GM23338 (cell line): ENCODE data around the gene PCDHGB5. TPM values are rescaled to one million over a fixed set of nuclear protein-coding genes. Genes with fewer than 3 reads are reported as not detected.

Source experiments
- ATAC-seq: fragments of 200-7000 bp; cut with Tn5 transposase; 3 replicates; pipeline ENCODE4 v1.9.1; 2020
- DNase-seq: peaks from one replicate; pipeline ENCODE4 v3.0.0-alpha.2; 2015; ENCODE audit warnings: low spot score
- H2AFZ ChIP-seq: fragments of 200-600 bp; sonication (generic); 2 replicates; pipeline ENCODE4 v1.8.0; 2016; ENCODE audit warnings: antibody characterized with exemption, mild to moderate bottlenecking, moderate library complexity
- H3F3A ChIP-seq: fragments of 200-600 bp; sonication (generic); replicated peaks from 2 replicates; pipeline ENCODE4 v1.8.0; 2017; ENCODE audit warnings: antibody characterized with exemption, mixed run types, low read depth
- H3K27ac ChIP-seq: fragments of 200-600 bp; sonication (generic); 2 replicates; pipeline ENCODE4 v1.6.1; 2016; ENCODE audit warnings: low read depth
- H3K27me3 ChIP-seq: fragments of 200-600 bp; sonication (generic); 2 replicates; pipeline ENCODE4 v1.8.0; 2016; ENCODE audit warnings: mild to moderate bottlenecking, mixed run types, moderate library complexity; ENCODE audit not compliant: insufficient read depth
- H3K36me3 ChIP-seq: fragments of 200-600 bp; sonication (generic); 2 replicates; pipeline ENCODE4 v1.8.0; 2016; ENCODE audit warnings: mild to moderate bottlenecking; ENCODE audit not compliant: insufficient read depth
- H3K4me1 ChIP-seq: fragments of 200-600 bp; sonication (generic); 2 replicates; pipeline ENCODE4 v1.8.0; 2016; ENCODE audit warnings: mild to moderate bottlenecking, moderate library complexity; ENCODE audit not compliant: insufficient read depth
- H3K4me2 ChIP-seq: fragments of 200-600 bp; sonication (generic); 2 replicates; pipeline ENCODE4 v1.7.1; 2017; ENCODE audit warnings: mixed run types
- H3K4me3 ChIP-seq: fragments of 200-600 bp; sonication (generic); 2 replicates; pipeline ENCODE4 v1.6.1; 2016; ENCODE audit warnings: mixed run types
- H3K79me2 ChIP-seq: fragments of 200-600 bp; sonication (generic); replicated peaks from 2 replicates; pipeline ENCODE4 v1.8.0; 2017; ENCODE audit warnings: mild to moderate bottlenecking; ENCODE audit not compliant: insufficient read depth
- H3K9me2 ChIP-seq: fragments of 200-600 bp; sonication (generic); 2 replicates; pipeline ENCODE4 v1.8.0; 2017; ENCODE audit not compliant: insufficient read depth
- H4K20me1 ChIP-seq: fragments of 200-600 bp; sonication (generic); replicated peaks from 2 replicates; pipeline ENCODE4 v1.8.0; 2017; ENCODE audit warnings: mild to moderate bottlenecking; ENCODE audit not compliant: insufficient read depth
- H3K27ac Mint-ChIP-seq: 2 replicates; pipeline ENCODE4 v1.8.0; 2020; ENCODE audit warnings: inconsistent platforms, mild to moderate bottlenecking, moderate library complexity, mixed read lengths
- H3K27me3 Mint-ChIP-seq: 3 replicates; pipeline ENCODE4 v1.8.0; 2022; ENCODE audit warnings: low read depth, mild to moderate bottlenecking, moderate library complexity, mixed read lengths, inconsistent platforms; ENCODE audit not compliant: insufficient read depth, poor library complexity
- H3K36me3 Mint-ChIP-seq: 3 replicates; pipeline ENCODE4 v1.8.0; 2021; ENCODE audit warnings: low read depth, mild to moderate bottlenecking, inconsistent platforms, moderate library complexity, mixed read lengths
- H3K4me1 Mint-ChIP-seq: 3 replicates; pipeline ENCODE4 v1.8.0; 2020; ENCODE audit warnings: mild to moderate bottlenecking, inconsistent platforms, mixed read lengths
- H3K4me3 Mint-ChIP-seq: 3 replicates; pipeline ENCODE4 v1.8.0; 2021; ENCODE audit warnings: moderate library complexity, mild to moderate bottlenecking, inconsistent platforms, mixed read lengths
- H3K9me3 Mint-ChIP-seq: 3 replicates; pipeline ENCODE4 v1.8.0; 2020; ENCODE audit warnings: moderate library complexity, mild to moderate bottlenecking, inconsistent platforms, mixed read lengths
- EZH2 ChIP-seq: fragments of 200-600 bp; sonication (generic); IDR thresholded peaks from one replicate; pipeline ENCODE4 v1.8.0; 2017; ENCODE audit warnings: antibody characterized with exemption, mild to moderate bottlenecking, low read depth; ENCODE audit not compliant: unreplicated experiment
- EZH2phosphoT487 ChIP-seq: fragments of 200-600 bp; sonication (generic); IDR thresholded peaks from one replicate; pipeline ENCODE4 v1.8.1; 2018; ENCODE audit warnings: antibody characterized with exemption; ENCODE audit not compliant: unreplicated experiment
- JUNB ChIP-seq: IDR thresholded peaks from one replicate; pipeline ENCODE4 v1.6.1; 2016; ENCODE audit warnings: antibody characterized with exemption; ENCODE audit not compliant: unreplicated experiment
- NANOG ChIP-seq: IDR thresholded peaks from 2 replicates; pipeline ENCODE4 v1.6.1; 2016; ENCODE audit warnings: antibody characterized with exemption, borderline replicate concordance
- POLR2AphosphoS5 ChIP-seq: IDR thresholded peaks from 2 replicates; pipeline ENCODE4 v1.6.1; 2016; ENCODE audit warnings: antibody characterized with exemption, low read depth
- STAT1 ChIP-seq: IDR thresholded peaks from one replicate; pipeline ENCODE4 v1.6.1; 2016; ENCODE audit warnings: antibody characterized with exemption; ENCODE audit not compliant: unreplicated experiment
- ZNF114 ChIP-seq: fragments of 250-450 bp; sonication (Bioruptor Pico); IDR thresholded peaks from 2 replicates; pipeline ENCODE4 v1.5.0; 2020; ENCODE audit warnings: mild to moderate bottlenecking, moderate library complexity
- ZNF331 ChIP-seq: fragments of 250-450 bp; sonication (Bioruptor Pico); IDR thresholded peaks from 2 replicates; pipeline ENCODE4 v1.5.0; 2020; ENCODE audit warnings: low read depth, mild to moderate bottlenecking, moderate library complexity
- polyA plus RNA-seq: library from polyadenylated mRNA; unstranded; fragments of >200 nt; fragmentation: Nextera tagmentation; extraction: Ambion mirVana; gene quantifications from 2 replicates; pipeline ENCODE4 v1.2.1, GENCODE V29; 2016
- total RNA-seq: library from RNA; depleted of rRNA; stranded (reverse); fragments of >200 nt; shearing (Covaris generic); gene quantifications from 2 replicates; pipeline ENCODE4 v1.2.3, GENCODE V29; 2014
- TF ChIP-seq, protein P1 (sequence below): IDR thresholded peaks from 2 replicates; pipeline ENCODE4 v1.6.1; 2016; ENCODE audit warnings: antibody characterized with exemption
- TF ChIP-seq, protein P2 (sequence below): IDR thresholded peaks from one replicate; pipeline ENCODE4 v1.6.1; 2018; ENCODE audit warnings: antibody characterized with exemption; ENCODE audit not compliant: unreplicated experiment
- TF ChIP-seq, protein P3 (sequence below), 2 experiments: fragments of 200-600 bp in 1 of 2; sonication (generic) in 1 of 2; conservative IDR thresholded peaks; 2 replicates each; pipeline versions ENCODE4 v1.5.1 to v1.6.1; 2016 to 2017; ENCODE audit warnings: antibody characterized with exemption in 2 of 2, low read depth in 2 of 2, mild to moderate bottlenecking in 2 of 2, moderate library complexity in 1 of 2

The PCDHGB5 gene
- total and polyA plus RNA-seq, 2 experiments from 2014 or later: 2.5 to 18.5 TPM

DNA sequence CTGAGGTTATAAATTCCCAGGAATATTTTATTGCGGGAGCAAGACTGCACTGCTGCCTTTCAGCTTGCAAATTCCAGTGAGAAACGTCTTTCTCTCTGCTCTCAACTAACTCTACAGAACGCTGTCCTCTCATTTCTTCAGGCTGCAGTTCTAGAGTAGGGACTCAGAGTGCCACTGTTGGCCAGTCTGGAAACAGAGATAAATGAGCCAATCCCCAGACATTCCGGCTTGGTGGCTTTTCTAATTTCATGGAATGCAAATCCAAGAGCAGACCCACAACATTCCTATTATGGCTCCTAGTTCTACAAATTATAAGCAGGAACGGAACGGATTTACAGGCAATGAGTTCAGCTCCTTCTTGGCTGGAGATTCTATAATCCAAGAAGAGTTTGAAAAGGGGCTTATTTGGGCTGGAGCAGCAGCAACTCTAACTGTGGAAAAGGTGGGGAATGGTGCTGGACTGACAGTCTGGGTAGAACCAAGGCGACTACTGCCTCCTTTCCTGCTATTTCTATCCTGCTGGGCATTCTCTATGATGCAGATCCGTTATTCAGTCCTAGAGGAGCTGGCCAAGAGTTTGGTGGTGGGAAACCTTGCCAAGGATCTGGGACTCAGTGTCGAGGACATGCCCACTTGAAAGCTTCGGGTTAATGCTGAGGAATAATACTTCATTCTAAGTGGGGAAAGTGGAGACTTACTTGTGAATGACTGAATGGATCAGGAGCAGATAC lies 41.8 kb downstream of the PCDHGB5 start:
- no peak overlapping the region for H2AFZ ChIP-seq
- H3K9me2 ChIP-seq: no peaks in the 10 kb centered on the region
- H3K4me1 Mint-ChIP-seq: peaks cover 9% of the 10 kb centered on the region
- H3K36me3 Mint-ChIP-seq: peaks cover 14% of the 10 kb centered on the region
- DNase-seq (peak; percentile 29), ATAC-seq (peak; percentile 59)
- H3K36me3 ChIP-seq: no peaks in the 10 kb centered on the region
- peaks cover 12% of the 10 kb centered on the region; the same call in 1 of the 3 replicates for H3K9me3 Mint-ChIP-seq
- no peaks in the 10 kb centered on the region; the same call in 1 of the 2 replicates for H4K20me1 ChIP-seq
- H3K4me3 ChIP-seq: no peak overlapping the region
- no peak for TF ChIP-seq ZNF114
- TF ChIP-seq EZH2: no peak
- TF ChIP-seq, protein P1, sequence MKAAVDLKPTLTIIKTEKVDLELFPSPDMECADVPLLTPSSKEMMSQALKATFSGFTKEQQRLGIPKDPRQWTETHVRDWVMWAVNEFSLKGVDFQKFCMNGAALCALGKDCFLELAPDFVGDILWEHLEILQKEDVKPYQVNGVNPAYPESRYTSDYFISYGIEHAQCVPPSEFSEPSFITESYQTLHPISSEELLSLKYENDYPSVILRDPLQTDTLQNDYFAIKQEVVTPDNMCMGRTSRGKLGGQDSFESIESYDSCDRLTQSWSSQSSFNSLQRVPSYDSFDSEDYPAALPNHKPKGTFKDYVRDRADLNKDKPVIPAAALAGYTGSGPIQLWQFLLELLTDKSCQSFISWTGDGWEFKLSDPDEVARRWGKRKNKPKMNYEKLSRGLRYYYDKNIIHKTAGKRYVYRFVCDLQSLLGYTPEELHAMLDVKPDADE: no peak
- TF ChIP-seq ZNF331: no peak
- TF ChIP-seq POLR2AphosphoS5: no peak
- TF ChIP-seq, protein P2, sequence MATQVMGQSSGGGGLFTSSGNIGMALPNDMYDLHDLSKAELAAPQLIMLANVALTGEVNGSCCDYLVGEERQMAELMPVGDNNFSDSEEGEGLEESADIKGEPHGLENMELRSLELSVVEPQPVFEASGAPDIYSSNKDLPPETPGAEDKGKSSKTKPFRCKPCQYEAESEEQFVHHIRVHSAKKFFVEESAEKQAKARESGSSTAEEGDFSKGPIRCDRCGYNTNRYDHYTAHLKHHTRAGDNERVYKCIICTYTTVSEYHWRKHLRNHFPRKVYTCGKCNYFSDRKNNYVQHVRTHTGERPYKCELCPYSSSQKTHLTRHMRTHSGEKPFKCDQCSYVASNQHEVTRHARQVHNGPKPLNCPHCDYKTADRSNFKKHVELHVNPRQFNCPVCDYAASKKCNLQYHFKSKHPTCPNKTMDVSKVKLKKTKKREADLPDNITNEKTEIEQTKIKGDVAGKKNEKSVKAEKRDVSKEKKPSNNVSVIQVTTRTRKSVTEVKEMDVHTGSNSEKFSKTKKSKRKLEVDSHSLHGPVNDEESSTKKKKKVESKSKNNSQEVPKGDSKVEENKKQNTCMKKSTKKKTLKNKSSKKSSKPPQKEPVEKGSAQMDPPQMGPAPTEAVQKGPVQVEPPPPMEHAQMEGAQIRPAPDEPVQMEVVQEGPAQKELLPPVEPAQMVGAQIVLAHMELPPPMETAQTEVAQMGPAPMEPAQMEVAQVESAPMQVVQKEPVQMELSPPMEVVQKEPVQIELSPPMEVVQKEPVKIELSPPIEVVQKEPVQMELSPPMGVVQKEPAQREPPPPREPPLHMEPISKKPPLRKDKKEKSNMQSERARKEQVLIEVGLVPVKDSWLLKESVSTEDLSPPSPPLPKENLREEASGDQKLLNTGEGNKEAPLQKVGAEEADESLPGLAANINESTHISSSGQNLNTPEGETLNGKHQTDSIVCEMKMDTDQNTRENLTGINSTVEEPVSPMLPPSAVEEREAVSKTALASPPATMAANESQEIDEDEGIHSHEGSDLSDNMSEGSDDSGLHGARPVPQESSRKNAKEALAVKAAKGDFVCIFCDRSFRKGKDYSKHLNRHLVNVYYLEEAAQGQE: no peak
- TF ChIP-seq, protein P3, sequence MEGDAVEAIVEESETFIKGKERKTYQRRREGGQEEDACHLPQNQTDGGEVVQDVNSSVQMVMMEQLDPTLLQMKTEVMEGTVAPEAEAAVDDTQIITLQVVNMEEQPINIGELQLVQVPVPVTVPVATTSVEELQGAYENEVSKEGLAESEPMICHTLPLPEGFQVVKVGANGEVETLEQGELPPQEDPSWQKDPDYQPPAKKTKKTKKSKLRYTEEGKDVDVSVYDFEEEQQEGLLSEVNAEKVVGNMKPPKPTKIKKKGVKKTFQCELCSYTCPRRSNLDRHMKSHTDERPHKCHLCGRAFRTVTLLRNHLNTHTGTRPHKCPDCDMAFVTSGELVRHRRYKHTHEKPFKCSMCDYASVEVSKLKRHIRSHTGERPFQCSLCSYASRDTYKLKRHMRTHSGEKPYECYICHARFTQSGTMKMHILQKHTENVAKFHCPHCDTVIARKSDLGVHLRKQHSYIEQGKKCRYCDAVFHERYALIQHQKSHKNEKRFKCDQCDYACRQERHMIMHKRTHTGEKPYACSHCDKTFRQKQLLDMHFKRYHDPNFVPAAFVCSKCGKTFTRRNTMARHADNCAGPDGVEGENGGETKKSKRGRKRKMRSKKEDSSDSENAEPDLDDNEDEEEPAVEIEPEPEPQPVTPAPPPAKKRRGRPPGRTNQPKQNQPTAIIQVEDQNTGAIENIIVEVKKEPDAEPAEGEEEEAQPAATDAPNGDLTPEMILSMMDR (conservative IDR thresholded peaks at IDR 0.05; ENCODE audit: low read depth in 2 of 2): 0 out of 4 replicates have a peak, but pooled peaks of 1 of the 2 experiments have one; percentile 12
- no peak for TF ChIP-seq JUNB
- H3K4me1 ChIP-seq: peaks cover 10% of the 10 kb centered on the region
- no peaks in the 10 kb centered on the region for H3K27me3 ChIP-seq
- no peak overlapping the region for H3K27ac ChIP-seq
- H3K4me2 ChIP-seq: no peak overlapping the region; the same call in 1 of the 2 replicates
- no peaks in the 10 kb centered on the region for H3F3A ChIP-seq
- no peak overlapping the region for H3K4me3 Mint-ChIP-seq
- no peaks in the 10 kb centered on the region for H3K27me3 Mint-ChIP-seq
- no peaks in the 10 kb centered on the region for H3K79me2 ChIP-seq
- H3K27ac Mint-ChIP-seq: no peak overlapping the region

DNA sequence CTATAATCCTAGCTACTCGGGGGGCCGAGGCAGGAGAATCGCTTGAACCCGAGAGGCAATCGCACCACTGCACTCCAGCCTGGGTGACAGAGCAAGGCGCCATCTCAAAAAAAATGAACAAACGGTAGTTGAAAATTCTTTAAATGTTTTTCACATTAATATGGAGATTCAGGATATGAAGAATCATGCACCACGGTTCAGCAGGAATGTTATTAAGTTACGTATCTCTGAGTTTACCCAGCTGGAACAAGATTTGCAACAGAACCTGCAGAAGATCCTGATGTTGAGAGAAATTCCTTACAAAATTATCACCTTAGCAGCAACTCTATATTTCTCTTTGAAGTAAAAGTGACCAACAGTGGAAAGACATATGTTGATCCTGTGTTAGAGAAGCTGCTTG lies 42.6 kb downstream of the PCDHGB5 start:
- no peak for DNase-seq
- Histone ChIP-seq H2AFZ (no peak overlapping the region), H3K79me2 (no peaks in the 10 kb centered on the region), H4K20me1 (no peaks in the 10 kb centered on the region; the same call in 1 of the 2 replicates), H3K4me3 (no peak overlapping the region), H3K36me3 (no peaks in the 10 kb centered on the region), H3F3A (no peaks in the 10 kb centered on the region), H3K27ac (no peak overlapping the region), H3K27me3 (no peaks in the 10 kb centered on the region), H3K9me2 (no peaks in the 10 kb centered on the region), H3K4me1 (peaks cover 10% of the 10 kb centered on the region), H3K4me2 (no peak overlapping the region)
- Mint-ChIP-seq H3K27ac (no peak overlapping the region), H3K4me1 (peaks cover 9% of the 10 kb centered on the region), H3K27me3 (no peaks in the 10 kb centered on the region), H3K9me3 (peaks cover 12% of the 10 kb centered on the region; the same call in 1 of the 3 replicates), H3K4me3 (no peak overlapping the region), H3K36me3 (peaks cover 14% of the 10 kb centered on the region)
- no peak for ATAC-seq
- TF ChIP-seq, protein P3 (conservative IDR thresholded peaks at IDR 0.05; ENCODE audit: low read depth in 2 of 2): no peak
- TF ChIP-seq ZNF114 (no peak), NANOG (no peak), POLR2AphosphoS5 (no peak), EZH2phosphoT487 (no peak), STAT1 (no peak), EZH2 (no peak)
- TF ChIP-seq, protein P2: no peak
